ENCODE measurements around the gene OPHN1. TPM values are rescaled to one million over a fixed set of nuclear protein-coding genes. Genes with fewer than 3 reads are reported as not detected.

Gene OPHN1
- total RNA-seq, 4 donors from 2014 or later: 2.3 to 10.8 (median 4.6) TPM

GRCh38 chrX:68421636-68422035 is 11.7 kb downstream of the OPHN1 start:
- no peak overlapping the region for H3K4me3 ChIP-seq
- ATAC-seq (no peak), DNase-seq (no peak)
- TF ChIP-seq POLR2A (IDR thresholded peaks at IDR 0.05) (no peak), CTCF (IDR thresholded peaks at IDR 0.05 in 4 of 5, conservative IDR thresholded peaks at IDR 0.05 in 1 of 5) (no peak)
- H3K27me3 ChIP-seq: no peaks in the 10 kb centered on the region
- H3K36me3 ChIP-seq: no peaks in the 10 kb centered on the region
- in situ Hi-C loops (cut with MboI; ENCODE audit: low sequenced_read_pairs in 4 of 4): no loop called here
- intact Hi-C loops (cut with DNase I; ENCODE audit: low total_unique reads): no loop called here
- H3K4me1 ChIP-seq: peaks cover 5 to 7% of the 10 kb centered on the region in 2 donors
- no peak overlapping the region for H3K27ac ChIP-seq
- no peaks in the 10 kb centered on the region for H3K9me3 ChIP-seq

GRCh38 chrX:68420559-68420958 is 12.7 kb downstream of the OPHN1 start:
- H3K36me3 ChIP-seq: no peaks in the 10 kb centered on the region
- in situ Hi-C loops (cut with MboI; ENCODE audit: low sequenced_read_pairs in 4 of 4): no loop called here

GRCh38 chrX:68419975-68420374 is 13.3 kb downstream of the OPHN1 start:
- Histone ChIP-seq H3K4me1 (peaks cover 7 to 18% of the 10 kb centered on the region in 2 donors), H3K36me3 (no peaks in the 10 kb centered on the region), H3K27ac (no peak overlapping the region), H3K27me3 (no peaks in the 10 kb centered on the region), H3K4me3 (no peak overlapping the region), H3K9me3 (no peaks in the 10 kb centered on the region)
- in situ Hi-C loops (cut with MboI; ENCODE audit: low sequenced_read_pairs in 4 of 4): no loop called here
- intact Hi-C loops (cut with DNase I; ENCODE audit: low total_unique reads): loop anchor here (10.0 kb wide), 1 partner anchor 275 kb away; no protein-coding TSS in a partner anchor
- TF ChIP-seq POLR2A (IDR thresholded peaks at IDR 0.05) (no peak), CTCF (IDR thresholded peaks at IDR 0.05 in 4 of 5, conservative IDR thresholded peaks at IDR 0.05 in 1 of 5) (no peak)
- ATAC-seq (no peak), DNase-seq (no peak)

More at GRCh38 chrX:68420559-68420958, 12.7 kb downstream of the OPHN1 start:
- intact Hi-C loops (cut with DNase I; ENCODE audit: low total_unique reads): no loop called here
- no peak for TF ChIP-seq POLR2A (IDR thresholded peaks at IDR 0.05)
- TF ChIP-seq CTCF (IDR thresholded peaks at IDR 0.05 in 4 of 5, conservative IDR thresholded peaks at IDR 0.05 in 1 of 5): no peak
- no peak overlapping the region for H3K4me3 ChIP-seq
- H3K9me3 ChIP-seq: no peaks in the 10 kb centered on the region
- ATAC-seq: no peak
- H3K4me1 ChIP-seq: peaks cover 7 to 14% of the 10 kb centered on the region in 2 donors
- DNase-seq: no peak
- no peak overlapping the region for H3K27ac ChIP-seq
- no peaks in the 10 kb centered on the region for H3K27me3 ChIP-seq

GRCh38 chrX:68417651-68418050 is 15.6 kb downstream of the OPHN1 start:
- no peaks in the 10 kb centered on the region for H3K27me3 ChIP-seq
- DNase-seq (no peak), ATAC-seq (peak; percentile 34 to 68)
- H3K36me3 ChIP-seq: no peaks in the 10 kb centered on the region
- TF ChIP-seq CTCF (IDR thresholded peaks at IDR 0.05 in 4 of 5, conservative IDR thresholded peaks at IDR 0.05 in 1 of 5): no peak
- no peak for TF ChIP-seq POLR2A (IDR thresholded peaks at IDR 0.05)
- no peaks in the 10 kb centered on the region for H3K9me3 ChIP-seq
- intact Hi-C loops (cut with DNase I; ENCODE audit: low total_unique reads) (loop anchor here (2.0 to 10.0 kb wide), 2 partner anchors 15 to 277 kb away; partner anchors contain the start of gene OPHN1), in situ Hi-C loops (cut with MboI; ENCODE audit: low sequenced_read_pairs in 4 of 4) (no loop called here)
- H3K4me3 ChIP-seq: no peak overlapping the region
- peaks cover 12 to 30% of the 10 kb centered on the region in 2 donors for H3K4me1 ChIP-seq
- peak overlapping the region in 2 of 4 donors; percentile 8 to 9 for H3K27ac ChIP-seq

GRCh38 chrX:68416592-68416991 is 16.7 kb downstream of the OPHN1 start:
- TF ChIP-seq POLR2A (IDR thresholded peaks at IDR 0.05): no peak
- TF ChIP-seq CTCF (IDR thresholded peaks at IDR 0.05 in 4 of 5, conservative IDR thresholded peaks at IDR 0.05 in 1 of 5): no peak
- Histone ChIP-seq H3K27me3 (no peaks in the 10 kb centered on the region), H3K9me3 (no peaks in the 10 kb centered on the region), H3K4me1 (peaks cover 12 to 30% of the 10 kb centered on the region in 2 donors), H3K4me3 (no peak overlapping the region), H3K36me3 (no peaks in the 10 kb centered on the region), H3K27ac (no peak overlapping the region)
- in situ Hi-C loops (cut with MboI; ENCODE audit: low sequenced_read_pairs in 4 of 4) (no loop called here), intact Hi-C loops (cut with DNase I; ENCODE audit: low total_unique reads) (loop anchor here (2.0 to 10.0 kb wide), 2 partner anchors 16 to 278 kb away; partner anchors contain the start of gene OPHN1)
- ATAC-seq (peak in 1 of 2 donors; percentile 49), DNase-seq (no peak)
